KG1 (cell line): Measurements from ENCODE around the gene SENP5.
"Not testable (repeated sequence)": the region's sequence is repeated elsewhere in the genome, so short reads cannot be mapped to it uniquely, and the experiment has no call there.

ENCODE experiments used
- DNase-seq: peaks from one replicate; lab custom pipeline; 2025; lab: John Stamatoyannopoulos, UW

Gene SENP5

GRCh38 chr3:196867507-196868296 is at the start of gene SENP5:
SENP5 (plus strand) TSS chr3:196867920; CDS start chr3:196885182, 17,262 bp downstream.
- DNase-seq = peak; percentile 89

GRCh38 chr3:196821806-196822355 is 45.8 kb upstream of the SENP5 start:
- DNase-seq = no peak

DNA sequence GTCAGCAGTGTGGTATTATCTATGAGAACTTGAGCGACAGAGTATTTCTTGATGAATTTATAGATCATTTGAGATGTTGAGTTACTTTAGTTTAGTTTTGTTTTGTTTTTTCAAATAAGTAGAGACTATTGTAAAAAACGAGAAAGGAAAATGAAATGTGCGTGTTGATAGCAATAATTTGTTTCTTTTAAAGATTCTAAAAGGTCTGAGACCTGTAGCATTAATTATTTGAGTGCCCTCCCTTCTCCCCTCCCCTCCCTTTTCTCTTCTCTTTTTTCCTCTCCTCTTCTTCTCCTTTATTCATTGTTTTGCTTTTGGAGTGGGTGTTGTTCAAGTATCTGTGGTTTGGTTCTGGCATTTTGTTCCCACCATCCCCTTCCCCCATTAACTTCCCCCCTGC is 38.1 kb upstream of the SENP5 start:
- not testable (repeated sequence) for DNase-seq

DNA sequence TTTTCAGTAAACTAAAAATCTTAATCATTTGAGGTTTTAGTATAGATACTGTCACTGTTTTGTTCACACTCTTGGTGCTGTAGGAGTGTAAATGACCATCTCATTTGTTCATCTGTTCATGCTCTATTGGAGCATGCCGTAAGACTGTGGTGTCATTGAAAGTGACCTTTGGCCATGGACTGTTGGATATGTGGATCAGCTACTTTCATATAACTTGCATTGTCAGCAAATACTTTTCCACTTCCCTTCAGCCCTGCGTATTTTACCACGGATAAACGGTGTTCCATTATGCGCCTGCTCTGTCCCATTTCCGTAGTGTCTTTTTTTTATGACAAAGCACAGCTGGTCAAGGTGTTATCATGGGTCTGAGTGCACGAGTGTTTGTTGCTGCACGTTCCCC is 32.6 kb upstream of the SENP5 start:
- no peak for DNase-seq

- DNase-seq = not testable (repeated sequence)
Observed at GRCh38 chr3:196836626-196837025, 31.1 kb upstream of the SENP5 start.

GRCh38 chr3:196837819-196838420 is 29.8 kb upstream of the SENP5 start:
- DNase-seq = peak; percentile 19

GRCh38 chr3:196839351-196839750 is 28.4 kb upstream of the SENP5 start:
- DNase-seq = not testable (repeated sequence)

GRCh38 chr3:196842567-196843434 is 24.9 kb upstream of the SENP5 start:
- no peak for DNase-seq

DNA sequence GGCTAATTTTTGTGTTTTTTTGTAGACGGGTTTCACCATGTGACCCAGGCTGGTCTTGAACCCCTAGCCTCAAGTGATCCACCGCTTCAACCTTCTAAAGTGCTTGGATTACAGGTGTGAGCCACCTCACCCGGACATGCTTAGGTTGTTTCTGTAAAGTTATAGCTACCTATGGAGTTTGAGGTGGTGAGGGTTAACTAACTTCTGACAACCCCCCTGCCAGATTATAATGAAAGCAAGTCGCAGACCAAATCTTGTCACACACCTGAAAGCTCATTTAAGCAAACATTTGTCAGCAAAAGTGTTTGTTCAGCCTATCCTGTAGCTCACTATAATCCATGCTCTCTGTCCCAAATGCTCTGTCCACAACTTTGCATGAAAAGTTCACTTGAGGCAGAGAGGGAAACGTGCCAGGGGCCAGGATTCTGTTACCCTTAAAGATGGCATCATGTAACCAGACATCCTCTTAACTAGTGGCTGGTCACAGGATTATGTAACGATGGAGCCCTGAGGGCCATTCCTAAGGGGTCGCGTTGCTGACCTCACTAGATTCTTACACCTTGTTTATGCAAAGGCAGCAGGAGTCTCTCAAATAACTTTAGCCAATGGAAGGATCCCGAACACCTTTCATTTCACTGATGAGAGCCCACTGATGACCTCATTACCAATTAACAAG is 24.1 kb upstream of the SENP5 start:
- DNase-seq = no peak

DNA sequence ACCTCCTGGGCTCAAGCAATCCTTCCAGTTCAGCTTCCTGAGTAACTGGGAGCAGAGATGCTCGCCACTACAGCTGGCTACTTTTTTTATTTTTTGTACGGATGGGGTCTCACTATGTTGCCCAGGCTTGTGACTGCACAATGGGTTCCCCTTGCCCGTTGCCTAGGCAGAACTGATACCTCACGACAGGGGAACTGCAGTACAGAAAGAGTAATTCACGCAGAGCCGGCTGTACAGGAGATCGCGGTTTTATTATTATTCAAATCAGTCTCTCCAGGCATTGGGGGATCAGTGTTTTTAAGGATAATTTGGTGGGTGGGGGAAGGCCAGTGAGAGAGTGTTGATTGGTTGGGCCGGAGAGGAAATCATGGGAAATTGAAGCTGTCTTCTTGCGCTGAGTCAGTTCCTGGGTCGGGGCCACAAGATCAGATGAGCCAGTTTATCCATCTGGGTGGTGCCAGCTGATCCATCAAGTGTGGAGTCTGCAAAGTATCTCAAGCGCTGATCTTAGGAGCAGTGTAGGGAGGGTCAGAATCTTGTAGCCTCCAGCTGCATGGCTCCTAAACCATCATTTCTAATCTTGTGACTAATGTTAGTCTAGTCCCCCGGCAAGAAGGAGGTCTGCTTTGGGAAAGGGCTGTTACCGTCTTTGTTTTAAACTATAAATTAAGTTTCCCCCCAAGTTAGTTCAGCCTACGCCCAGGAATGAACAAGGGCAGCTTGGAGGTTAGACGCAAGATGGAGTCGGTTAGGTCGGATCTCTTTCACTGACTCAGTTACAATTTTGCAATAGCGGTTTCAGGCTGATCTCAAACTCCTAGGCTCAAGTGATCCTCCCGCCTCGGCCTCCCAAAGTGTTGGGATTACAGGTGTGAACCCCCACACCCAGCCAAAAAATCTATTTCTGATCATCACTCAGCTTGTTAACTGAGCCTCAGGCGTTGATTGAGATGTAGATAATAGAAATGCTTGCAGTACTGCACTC is 23.2 kb upstream of the SENP5 start:
- DNase-seq = not testable (repeated sequence)

DNA sequence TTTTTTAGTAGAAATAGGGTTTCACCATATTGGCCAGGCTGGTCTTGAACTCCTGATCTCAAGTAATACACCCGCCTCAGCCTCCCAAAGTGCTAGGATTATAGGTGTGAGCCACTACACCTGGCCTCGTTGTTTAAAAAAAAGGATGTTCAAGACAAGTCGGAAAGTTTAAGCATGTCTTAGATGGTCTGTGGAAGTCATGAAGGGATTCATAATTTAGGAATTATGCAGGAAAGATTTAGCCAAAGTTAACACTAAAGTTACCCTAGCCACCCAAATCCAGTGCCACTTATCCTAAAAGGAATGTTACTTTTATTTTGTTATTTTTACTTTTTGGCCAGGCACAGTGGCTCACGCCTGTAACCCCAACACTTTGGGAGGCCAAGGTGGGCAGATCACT is 19.3 kb upstream of the SENP5 start:
- not testable (repeated sequence) for DNase-seq

- DNase-seq = no peak
Observed at GRCh38 chr3:196849180-196849741, 18.5 kb upstream of the SENP5 start.

GRCh38 chr3:196863000-196863399 is 4.7 kb upstream of the SENP5 start:
- not testable (repeated sequence) for DNase-seq

DNA sequence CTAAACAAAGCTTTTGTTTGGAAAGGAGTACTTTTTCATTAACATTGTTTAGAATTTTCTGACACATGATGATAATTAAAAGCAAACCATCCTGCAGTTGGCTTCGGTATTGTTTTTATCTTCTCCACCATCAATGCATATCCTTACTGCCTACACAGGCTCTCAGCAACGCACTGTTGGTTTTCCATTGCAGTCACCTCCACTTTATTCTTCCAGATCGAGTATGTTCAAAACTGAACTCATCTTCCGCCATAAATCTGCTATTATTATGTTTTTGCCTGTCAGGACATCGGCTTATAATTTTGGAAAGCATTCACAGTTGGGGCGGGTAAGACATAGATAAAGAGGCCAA is 589 bp upstream of the SENP5 start:
- peak; percentile 46 for DNase-seq

- no peak for DNase-seq
Observed at GRCh38 chr3:196868297-196868661, 559 bp downstream of the SENP5 start.

GRCh38 chr3:196872316-196872715 is 4.6 kb downstream of the SENP5 start:
- no peak for DNase-seq

DNA sequence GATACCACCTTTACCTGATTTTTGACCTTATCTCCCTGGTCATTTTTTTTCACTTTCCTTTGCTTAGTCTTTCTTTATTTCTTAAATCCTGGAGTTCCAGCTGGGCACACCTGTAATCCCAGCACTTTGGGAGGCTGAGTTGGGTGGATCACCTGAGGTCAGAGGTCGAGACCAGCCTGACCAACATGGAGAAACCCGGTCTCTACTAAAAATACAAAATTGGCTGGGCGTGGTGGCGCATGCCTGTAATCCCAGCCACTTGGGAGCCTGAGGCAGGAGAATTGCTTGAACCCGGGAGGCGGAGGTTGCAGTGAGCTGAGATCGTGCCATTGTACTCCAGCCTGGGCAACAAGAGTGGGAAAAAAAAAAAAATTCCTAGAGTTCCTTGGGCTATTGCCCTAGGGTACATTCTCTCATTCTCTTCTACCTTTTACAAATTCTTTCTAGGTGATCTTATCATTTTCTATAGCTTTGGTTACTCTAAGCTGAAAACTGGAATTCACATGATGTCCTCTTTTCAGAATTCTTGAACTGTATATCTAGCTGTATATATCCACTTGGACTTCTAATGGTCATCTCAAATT is 6.9 kb downstream of the SENP5 start:
- not testable (repeated sequence) for DNase-seq

DNA sequence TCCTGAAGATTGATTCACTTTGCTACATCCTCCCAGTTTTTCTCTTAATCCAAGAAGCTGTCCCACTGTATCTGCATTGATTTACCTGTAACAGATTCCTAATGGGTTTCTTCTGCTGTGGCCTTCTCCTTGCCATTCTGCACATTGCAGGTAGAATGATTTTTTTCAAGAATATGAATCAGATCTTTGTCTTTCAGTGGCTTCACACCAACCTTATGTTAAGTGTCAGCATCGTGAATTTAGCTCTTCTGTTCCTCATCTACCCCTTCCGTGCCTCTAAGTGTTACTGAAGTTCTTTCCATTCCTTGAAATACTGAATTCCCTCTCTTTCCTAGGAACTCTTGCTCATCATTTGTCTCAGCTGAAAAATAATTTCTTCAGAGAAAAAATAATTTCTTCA is 7.5 kb downstream of the SENP5 start:
- no peak for DNase-seq

DNA sequence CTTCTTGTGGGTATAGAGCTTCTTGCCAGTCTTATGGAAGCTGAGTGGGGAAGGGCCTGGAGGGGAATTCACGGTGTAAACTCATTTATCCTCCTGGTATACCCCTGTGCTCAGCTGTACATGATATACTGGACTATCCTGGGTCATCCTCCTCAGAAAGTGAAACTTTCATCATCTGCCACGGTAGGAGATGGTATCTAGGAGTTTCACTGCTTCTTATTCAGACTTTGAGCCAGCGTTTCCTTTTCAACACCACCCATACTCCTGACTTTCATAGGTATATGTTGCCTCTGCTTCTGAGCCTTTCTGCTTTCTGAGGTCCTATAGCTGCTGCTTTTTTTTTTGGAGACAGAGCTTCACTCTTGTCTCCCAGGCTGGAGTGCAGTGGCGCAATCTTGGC is 15.6 kb downstream of the SENP5 start:
- no peak for DNase-seq

DNA sequence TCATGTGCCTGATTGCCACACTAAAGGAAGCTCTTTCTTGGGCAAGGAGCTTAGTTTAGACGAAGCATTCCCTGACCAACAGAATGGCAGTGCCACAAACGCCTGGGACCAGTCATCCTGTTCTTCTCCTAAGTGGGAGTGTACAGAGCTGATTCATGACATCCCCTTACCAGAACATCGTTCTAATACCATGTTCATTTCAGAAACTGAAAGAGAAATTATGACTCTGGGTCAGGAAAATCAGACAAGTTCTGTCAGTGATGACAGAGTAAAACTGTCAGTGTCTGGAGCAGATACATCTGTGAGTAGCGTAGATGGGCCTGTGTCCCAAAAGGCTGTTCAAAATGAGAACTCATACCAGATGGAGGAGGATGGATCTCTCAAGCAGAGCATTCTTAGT is 18.4 kb downstream of the SENP5 start:
- no peak for DNase-seq
